ENCODE data around the gene RHBG.
"Not testable (repeated sequence)": the region's sequence is repeated elsewhere in the genome, so short reads cannot be mapped to it uniquely, and the experiment has no call there.

DNA sequence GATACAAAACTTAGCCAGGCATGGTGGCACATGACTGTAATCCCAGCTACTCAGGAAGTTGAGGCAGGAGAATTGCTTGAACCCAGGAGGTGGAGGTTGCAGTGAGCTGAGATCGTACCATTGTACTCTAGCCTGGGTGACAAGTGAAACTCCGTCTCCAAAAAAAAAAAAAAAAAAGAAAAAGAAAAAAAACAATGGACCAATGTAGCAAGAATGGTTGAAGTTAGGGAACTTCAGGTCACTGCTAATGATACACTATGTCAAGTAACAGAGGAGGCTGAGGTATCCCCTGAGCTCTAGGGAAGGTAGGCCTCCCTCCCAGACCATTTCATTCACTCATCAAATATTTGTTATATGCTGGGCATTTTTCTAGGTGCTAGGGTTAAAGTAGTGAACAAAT lies 23.0 kb upstream of the RHBG start:
- TF ChIP-seq, protein P1, sequence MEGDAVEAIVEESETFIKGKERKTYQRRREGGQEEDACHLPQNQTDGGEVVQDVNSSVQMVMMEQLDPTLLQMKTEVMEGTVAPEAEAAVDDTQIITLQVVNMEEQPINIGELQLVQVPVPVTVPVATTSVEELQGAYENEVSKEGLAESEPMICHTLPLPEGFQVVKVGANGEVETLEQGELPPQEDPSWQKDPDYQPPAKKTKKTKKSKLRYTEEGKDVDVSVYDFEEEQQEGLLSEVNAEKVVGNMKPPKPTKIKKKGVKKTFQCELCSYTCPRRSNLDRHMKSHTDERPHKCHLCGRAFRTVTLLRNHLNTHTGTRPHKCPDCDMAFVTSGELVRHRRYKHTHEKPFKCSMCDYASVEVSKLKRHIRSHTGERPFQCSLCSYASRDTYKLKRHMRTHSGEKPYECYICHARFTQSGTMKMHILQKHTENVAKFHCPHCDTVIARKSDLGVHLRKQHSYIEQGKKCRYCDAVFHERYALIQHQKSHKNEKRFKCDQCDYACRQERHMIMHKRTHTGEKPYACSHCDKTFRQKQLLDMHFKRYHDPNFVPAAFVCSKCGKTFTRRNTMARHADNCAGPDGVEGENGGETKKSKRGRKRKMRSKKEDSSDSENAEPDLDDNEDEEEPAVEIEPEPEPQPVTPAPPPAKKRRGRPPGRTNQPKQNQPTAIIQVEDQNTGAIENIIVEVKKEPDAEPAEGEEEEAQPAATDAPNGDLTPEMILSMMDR (conservative IDR thresholded peaks at IDR 0.05; ENCODE audit: low read depth in 2 of 2) = not testable (repeated sequence)
- TF ChIP-seq CREB1 (CRISPR knock-in tag; IDR thresholded peaks at IDR 0.05; ENCODE audit: low read depth); POLR2AphosphoS5 (IDR thresholded peaks at IDR 0.05; ENCODE audit: low read depth): not testable (repeated sequence)

Data from GM23338 (cell line).